Thymus (tissue), 11 donors: ENCODE results near the gene RGS7. TPM values are rescaled to one million over a fixed set of nuclear protein-coding genes. Genes with fewer than 3 reads are reported as not detected.

Experiments used
- DNase-seq, 9 donors: peaks; one replicate each; pipeline ENCODE4 v3.0.0-alpha.2; 2013; ENCODE audit warnings: low spot score in 9 of 9, low read depth in 6 of 9, missing footprints in 1 of 9
- H3K27ac ChIP-seq, 2 donors: one replicate each; pipeline ENCODE4 v1.5.1; 2013; ENCODE audit warnings: control low read depth in 1 of 2, low read depth in 1 of 2, low read length in 1 of 2, mild to moderate bottlenecking in 1 of 2, moderate library complexity in 1 of 2
- H3K27me3 ChIP-seq, 2 donors: one replicate each; pipeline ENCODE4 v1.5.1; 2013; ENCODE audit warnings: low read length in 1 of 2; ENCODE audit not compliant: control insufficient read depth in 2 of 2, insufficient read depth in 1 of 2
- H3K36me3 ChIP-seq, 2 donors: one replicate each; pipeline ENCODE4 v1.5.1; 2013; ENCODE audit warnings: low read length in 1 of 2, mild to moderate bottlenecking in 1 of 2, moderate library complexity in 1 of 2; ENCODE audit not compliant: control insufficient read depth in 2 of 2, insufficient read depth in 2 of 2
- H3K4me1 ChIP-seq, 2 donors: one replicate each; pipeline ENCODE4 v1.5.1; 2013; ENCODE audit warnings: low read length in 2 of 2; ENCODE audit not compliant: control insufficient read depth in 2 of 2, insufficient read depth in 2 of 2
- H3K4me3 ChIP-seq, 2 donors: one replicate each; pipeline ENCODE4 v1.5.1; 2013; ENCODE audit warnings: low read length in 2 of 2, control low read depth in 1 of 2, mild to moderate bottlenecking in 1 of 2
- H3K9me3 ChIP-seq, 2 donors: one replicate each; pipeline ENCODE4 v1.5.1; 2013; ENCODE audit warnings: low read length in 1 of 2, mild to moderate bottlenecking in 1 of 2; ENCODE audit not compliant: control insufficient read depth in 2 of 2, insufficient read depth in 1 of 2
- WGBS: extraction: QIAGEN DNeasy Blood & Tissue Kit; methylation state at CpG from one replicate; pipeline ENCODE4 v1.1.7; 2013; 5-methylcytosine and 5-hydroxymethylcytosine counted together
- polyA plus RNA-seq: library from polyadenylated mRNA; stranded (reverse); fragments of 200-250 nt; gene quantifications from one replicate; pipeline ENCODE4 v1.2.3, GENCODE V29; 2013
- total RNA-seq: library from RNA; stranded (reverse); fragments of 120-200 nt; gene quantifications from one replicate; pipeline ENCODE4 v1.2.4, GENCODE V29; 2013
- donor health status: healthy.

RGS7 gene
- total and polyA plus RNA-seq, 2 donors: 0.05 to 0.07 TPM

- Histone ChIP-seq H3K4me3 (no peak overlapping the region), H3K36me3 (no peaks in the 10 kb centered on the region), H3K9me3 (no peaks in the 10 kb centered on the region), H3K27me3 (no peaks in the 10 kb centered on the region), H3K27ac (no peak overlapping the region), H3K4me1 (no peaks in the 10 kb centered on the region)
- no peak for DNase-seq
- WGBS: 93% methylated on average over 5 of the region's 5 CpGs
Measured at GRCh38 chr1:241131636-241132194, 225.3 kb downstream of the RGS7 start.

GRCh38 chr1:241130881-241131280 is 226.1 kb downstream of the RGS7 start:
- no peak for DNase-seq
- Histone ChIP-seq H3K4me1 (no peaks in the 10 kb centered on the region), H3K4me3 (no peak overlapping the region), H3K27ac (no peak overlapping the region), H3K9me3 (no peaks in the 10 kb centered on the region), H3K36me3 (no peaks in the 10 kb centered on the region), H3K27me3 (no peaks in the 10 kb centered on the region)
- 93% methylated on average over 3 of the region's 3 CpGs for WGBS

GRCh38 chr1:241129207-241129960 is 227.6 kb downstream of the RGS7 start:
- WGBS: 52% methylated on average over 11 of the region's 11 CpGs
- no peak overlapping the region for H3K4me3 ChIP-seq
- H3K27ac ChIP-seq: no peak overlapping the region
- H3K9me3 ChIP-seq: no peaks in the 10 kb centered on the region
- no peak for DNase-seq
- H3K27me3 ChIP-seq: no peaks in the 10 kb centered on the region
- no peaks in the 10 kb centered on the region for H3K36me3 ChIP-seq
- no peaks in the 10 kb centered on the region for H3K4me1 ChIP-seq

- Histone ChIP-seq H3K27ac (no peak overlapping the region), H3K27me3 (no peaks in the 10 kb centered on the region), H3K4me3 (no peak overlapping the region), H3K4me1 (no peaks in the 10 kb centered on the region), H3K36me3 (no peaks in the 10 kb centered on the region), H3K9me3 (no peaks in the 10 kb centered on the region)
- 91% methylated on average over 2 of the region's 2 CpGs for WGBS
- no peak for DNase-seq
Measured at GRCh38 chr1:241125286-241125685, 231.7 kb downstream of the RGS7 start.

- WGBS: 94% methylated on average over 3 of the region's 3 CpGs
- no peak overlapping the region for H3K4me3 ChIP-seq
- DNase-seq: no peak
- H3K36me3 ChIP-seq: no peaks in the 10 kb centered on the region
- no peak overlapping the region for H3K27ac ChIP-seq
- H3K4me1 ChIP-seq: no peaks in the 10 kb centered on the region
- H3K27me3 ChIP-seq: no peaks in the 10 kb centered on the region
- no peaks in the 10 kb centered on the region for H3K9me3 ChIP-seq
Measured at GRCh38 chr1:241118049-241118448, 239.0 kb downstream of the RGS7 start.

GRCh38 chr1:241115784-241116183 is 241.2 kb downstream of the RGS7 start:
- no peaks in the 10 kb centered on the region for H3K27me3 ChIP-seq
- no peak overlapping the region for H3K27ac ChIP-seq
- no peaks in the 10 kb centered on the region for H3K4me1 ChIP-seq
- 55% methylated on average over 5 of the region's 5 CpGs for WGBS
- no peaks in the 10 kb centered on the region for H3K36me3 ChIP-seq
- no peaks in the 10 kb centered on the region for H3K9me3 ChIP-seq
- DNase-seq: no peak
- no peak overlapping the region for H3K4me3 ChIP-seq

- Histone ChIP-seq H3K4me3 (no peak overlapping the region), H3K27ac (no peak overlapping the region), H3K27me3 (no peaks in the 10 kb centered on the region), H3K4me1 (no peaks in the 10 kb centered on the region), H3K9me3 (no peaks in the 10 kb centered on the region), H3K36me3 (no peaks in the 10 kb centered on the region)
- DNase-seq: no peak
- 92% methylated on average over 1 of the region's 1 CpG for WGBS
Measured at GRCh38 chr1:241114699-241115233, 242.2 kb downstream of the RGS7 start.

GRCh38 chr1:241113557-241113956 is 243.4 kb downstream of the RGS7 start:
- 75% methylated on average over 5 of the region's 5 CpGs for WGBS
- no peak for DNase-seq
- no peaks in the 10 kb centered on the region for H3K4me1 ChIP-seq
- no peaks in the 10 kb centered on the region for H3K9me3 ChIP-seq
- H3K27me3 ChIP-seq: no peaks in the 10 kb centered on the region
- no peaks in the 10 kb centered on the region for H3K36me3 ChIP-seq
- no peak overlapping the region for H3K27ac ChIP-seq
- no peak overlapping the region for H3K4me3 ChIP-seq

- DNase-seq: no peak
- H3K4me1 ChIP-seq: no peaks in the 10 kb centered on the region
- no peak overlapping the region for H3K4me3 ChIP-seq
- H3K9me3 ChIP-seq: no peaks in the 10 kb centered on the region
- H3K36me3 ChIP-seq: no peaks in the 10 kb centered on the region
- no peaks in the 10 kb centered on the region for H3K27me3 ChIP-seq
- 93% methylated on average over 7 of the region's 7 CpGs for WGBS
- H3K27ac ChIP-seq: no peak overlapping the region
Measured at GRCh38 chr1:241109039-241109438, 248.0 kb downstream of the RGS7 start.
